Epidermal melanocyte (primary cell): ENCODE measurements around the gene KLF5.

Source experiments
- DNase-seq: peaks from one replicate; pipeline ENCODE4 v3.0.0; 2011; ENCODE audit warnings: low spot score; ENCODE audit not compliant: insufficient read length

KLF5 gene

GRCh38 chr13:73059460-73060250 is 850 bp downstream of the KLF5 start:
- no peak for DNase-seq

- no peak for DNase-seq
These were observed 1.7 kb downstream of the KLF5 start for GRCh38 chr13:73060251-73061160.

- DNase-seq = no peak
These were observed 2.7 kb downstream of the KLF5 start for GRCh38 chr13:73061473-73061872.

- no peak for DNase-seq
These were observed 3.1 kb downstream of the KLF5 start for GRCh38 chr13:73061876-73062275.

GRCh38 chr13:73062468-73062867 is 3.7 kb downstream of the KLF5 start:
- no peak for DNase-seq

GRCh38 chr13:73063166-73063565 is 4.4 kb downstream of the KLF5 start:
- DNase-seq = no peak

GRCh38 chr13:73065036-73065435 is 6.2 kb downstream of the KLF5 start:
- DNase-seq = no peak

GRCh38 chr13:73065665-73066340 is 7.0 kb downstream of the KLF5 start:
- no peak for DNase-seq

GRCh38 chr13:73069206-73069805 is 10.5 kb downstream of the KLF5 start:
- no peak for DNase-seq

GRCh38 chr13:73070451-73071098 is 11.8 kb downstream of the KLF5 start:
- no peak for DNase-seq

GRCh38 chr13:73072239-73072900 is 13.6 kb downstream of the KLF5 start:
- no peak for DNase-seq

- DNase-seq = no peak
These were observed 14.2 kb downstream of the KLF5 start for GRCh38 chr13:73073050-73073449.

- DNase-seq = no peak
These were observed 15.2 kb downstream of the KLF5 start for GRCh38 chr13:73074014-73074413.

GRCh38 chr13:73074926-73075325 is 16.1 kb downstream of the KLF5 start:
- DNase-seq = no peak

- DNase-seq = no peak
These were observed 16.7 kb downstream of the KLF5 start for GRCh38 chr13:73075546-73075945.

- no peak for DNase-seq
These were observed 17.1 kb downstream of the KLF5 start for GRCh38 chr13:73075954-73076353.

- DNase-seq = no peak
These were observed 19.1 kb downstream of the KLF5 start for GRCh38 chr13:73077865-73078264.

- no peak for DNase-seq
These were observed 20.6 kb downstream of the KLF5 start for GRCh38 chr13:73079359-73079758.

- no peak for DNase-seq
These were observed 22.6 kb downstream of the KLF5 start for GRCh38 chr13:73081256-73081915.

GRCh38 chr13:73082471-73082870 is 23.7 kb downstream of the KLF5 start:
- no peak for DNase-seq
